ENCODE data around the gene FALEC. TPM values are rescaled to one million over a fixed set of nuclear protein-coding genes. Genes with fewer than 3 reads are reported as not detected.
"Not testable (repeated sequence)": the region's sequence is repeated elsewhere in the genome, so short reads cannot be mapped to it uniquely, and the experiment has no call there.

FALEC gene
- total and polyA plus RNA-seq, 3 experiments from 2014 or later: not detected

DNA sequence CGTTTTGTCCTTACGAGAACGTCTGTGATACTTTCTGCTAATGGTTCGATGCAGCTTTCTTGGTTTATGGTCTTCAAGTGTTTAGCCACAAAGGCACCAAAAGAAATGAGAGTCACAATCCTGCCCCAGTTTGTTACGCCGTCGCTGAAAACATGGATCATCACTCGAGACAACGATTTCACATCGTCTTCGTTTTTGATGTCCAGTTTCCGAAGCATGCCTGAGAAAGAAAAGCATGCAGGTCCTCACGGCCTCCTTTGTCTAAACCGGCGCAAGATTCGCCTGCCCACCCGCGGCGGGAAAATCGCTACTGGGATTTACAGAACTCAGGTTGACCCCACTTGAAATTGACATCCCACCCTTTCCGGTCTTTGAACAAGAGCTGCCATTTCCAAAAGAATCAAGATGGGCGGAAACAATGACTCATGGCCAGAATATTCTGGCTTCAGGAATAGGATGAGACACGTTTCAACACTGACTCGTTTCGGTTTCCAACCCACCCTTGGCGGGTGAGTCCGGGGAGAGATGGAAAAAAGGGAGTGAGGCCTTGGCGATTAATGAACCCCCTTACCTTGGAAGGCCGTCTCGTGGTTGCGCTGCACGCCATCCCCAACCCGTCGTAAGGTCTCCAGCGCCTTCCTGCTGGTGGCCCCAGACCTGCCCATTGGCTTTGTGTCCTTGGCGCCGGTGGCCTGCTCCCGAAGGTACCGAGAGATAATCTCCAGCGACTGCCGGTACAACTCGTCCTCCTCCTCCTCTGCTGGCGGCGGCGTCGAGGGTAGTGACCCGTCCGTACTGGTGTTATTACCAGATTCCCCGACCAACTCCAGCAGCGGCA is 62.9 kb downstream of the FALEC start:
- H3K4me1 ChIP-seq (ENCODE audit: insufficient read depth, low read length): peaks cover 10% of the 10 kb centered on the region
- H3K27me3 ChIP-seq (ENCODE audit: insufficient read depth, low read length, poor library complexity, severe bottlenecking): no peaks in the 10 kb centered on the region
- no peaks in the 10 kb centered on the region for H3K9me3 ChIP-seq (ENCODE audit: low read length)
- peak overlapping the region; percentile 94 to 99 (median 97) for H3K27ac Mint-ChIP-seq
- peak overlapping the region; percentile 99 for H3K27ac ChIP-seq (ENCODE audit: low read depth, low read length)
- H3K4me3 Mint-ChIP-seq: peak overlapping the region; percentile 96 to 100 (median 99)
- ChIA-PET CTCF (interaction anchor here (0.9 to 16.7 kb wide), 4 partner anchors 9 to 51 kb away, joined by 3 to 325 read pairs (median 35); partner anchors contain the start of gene ENSA), POLR2A (interaction anchor here (0.6 to 12.5 kb wide), 12 partner anchors 8 to 933 kb away, joined by 4 to 486 read pairs (median 10); partner anchors contain the start of genes CGN, CTSS, ENSA and RPRD2)
- peak; percentile 10 to 65 (median 45) for DNase-seq
- peaks cover 51% of the 10 kb centered on the region for H3K36me3 ChIP-seq (ENCODE audit: insufficient read depth, low read length)
- peaks cover 37 to 47% (median 47%) of the 10 kb centered on the region in 3 donors for H3K4me1 Mint-ChIP-seq
- H3K4me3 ChIP-seq (ENCODE audit: low read length): peak overlapping the region; percentile 68
- H3K9me3 Mint-ChIP-seq: peaks cover 0 to 4% (median 4%) of the 10 kb centered on the region in 5 donors
- peaks cover 47 to 57% (median 48%) of the 10 kb centered on the region in 3 donors for H3K36me3 Mint-ChIP-seq
- peaks cover 0 to 18% of the 10 kb centered on the region in 2 donors for H3K27me3 Mint-ChIP-seq

GRCh38 chr1:150579110-150579944 is 63.8 kb downstream of the FALEC start, which contains the start of gene MCL1:
MCL1 (minus strand) TSS chr1:150579610; CDS start chr1:150579530, 80 bp downstream.
- peaks cover 0 to 4% (median 4%) of the 10 kb centered on the region in 5 donors for H3K9me3 Mint-ChIP-seq
- H3K27ac Mint-ChIP-seq: peak within 1 kb of the TSS; percentile 94 to 100 (median 98)
- peak within 1 kb of the TSS; percentile 96 to 100 (median 99) for H3K4me3 Mint-ChIP-seq
- Histone ChIP-seq H3K9me3 (ENCODE audit: low read length) (no peaks in the 10 kb centered on the region), H3K27ac (ENCODE audit: low read depth, low read length) (peak within 1 kb of the TSS; percentile 99), H3K36me3 (ENCODE audit: insufficient read depth, low read length) (peaks cover 47% of the 10 kb centered on the region), H3K27me3 (ENCODE audit: insufficient read depth, low read length, poor library complexity, severe bottlenecking) (no peaks in the 10 kb centered on the region), H3K4me3 (ENCODE audit: low read length) (peak within 1 kb of the TSS; percentile 76), H3K4me1 (ENCODE audit: insufficient read depth, low read length) (peaks cover 6% of the 10 kb centered on the region)
- CTCF ChIA-PET: interaction anchor here (1.1 to 16.7 kb wide), 9 partner anchors 10 to 50 kb away, joined by 3 to 325 read pairs (median 5); partner anchors contain the start of gene ENSA
- POLR2A ChIA-PET: interaction anchor here (0.6 to 12.5 kb wide), 16 partner anchors 9 to 692 kb away, joined by 3 to 486 read pairs (median 6); partner anchors contain the start of genes CTSS, ENSA, GOLPH3L and RPRD2
- DNase-seq: peak; percentile 74 to 93 (median 84)
- H3K27me3 Mint-ChIP-seq: peaks cover 0 to 18% of the 10 kb centered on the region in 2 donors
- peaks cover 44 to 50% (median 47%) of the 10 kb centered on the region in 3 donors for H3K36me3 Mint-ChIP-seq
- H3K4me1 Mint-ChIP-seq: peaks cover 32 to 40% (median 39%) of the 10 kb centered on the region in 3 donors

GRCh38 chr1:150579945-150580642 is 64.5 kb downstream of the FALEC start:
- POLR2A ChIA-PET: interaction anchor here (0.6 to 12.5 kb wide), 16 partner anchors 10 to 693 kb away, joined by 3 to 486 read pairs (median 6); partner anchors contain the start of genes CTSS, ENSA, GOLPH3L and RPRD2
- H3K36me3 Mint-ChIP-seq: peaks cover 37 to 42% (median 40%) of the 10 kb centered on the region in 3 donors

GRCh38 chr1:150580966-150581365 is 65.4 kb downstream of the FALEC start:
- H3K36me3 Mint-ChIP-seq: peaks cover 30 to 34% (median 31%) of the 10 kb centered on the region in 3 donors
- not testable (repeated sequence) for H3K9me3 Mint-ChIP-seq; H3K9me3 ChIP-seq (ENCODE audit: low read length); H3K4me3 ChIP-seq (ENCODE audit: low read length); H3K4me1 ChIP-seq (ENCODE audit: insufficient read depth, low read length); H3K27me3 ChIP-seq (ENCODE audit: insufficient read depth, low read length, poor library complexity, severe bottlenecking); H3K27ac ChIP-seq (ENCODE audit: low read depth, low read length); DNase-seq
- peak overlapping the region; percentile 18 to 98 (median 96) for H3K27ac Mint-ChIP-seq
- peaks cover 0 to 15% of the 10 kb centered on the region in 2 donors for H3K27me3 Mint-ChIP-seq
- peaks cover 31% of the 10 kb centered on the region for H3K36me3 ChIP-seq (ENCODE audit: insufficient read depth, low read length)
- ChIA-PET CTCF (interaction anchor here (2.2 to 16.7 kb wide), 3 partner anchors 12 to 40 kb away, joined by 18 to 325 read pairs (median 57); no protein-coding TSS in a partner anchor), POLR2A (interaction anchor here (12.5 kb wide), 1 partner anchor 18 kb away, joined by 486 read pairs; no protein-coding TSS in a partner anchor)
- peaks cover 16 to 23% (median 22%) of the 10 kb centered on the region in 3 donors for H3K4me1 Mint-ChIP-seq
- H3K4me3 Mint-ChIP-seq: peak overlapping the region in 5 of 7 donors; percentile 55 to 100 (median 96)

More at GRCh38 chr1:150579945-150580642, 64.5 kb downstream of the FALEC start:
- peak overlapping the region; percentile 99 for H3K27ac ChIP-seq (ENCODE audit: low read depth, low read length)
- no peaks in the 10 kb centered on the region for H3K9me3 ChIP-seq (ENCODE audit: low read length)
- H3K4me1 ChIP-seq (ENCODE audit: insufficient read depth, low read length): no peaks in the 10 kb centered on the region
- peak overlapping the region; percentile 90 to 98 (median 96) for H3K27ac Mint-ChIP-seq
- H3K36me3 ChIP-seq (ENCODE audit: insufficient read depth, low read length): peaks cover 39% of the 10 kb centered on the region
- H3K4me1 Mint-ChIP-seq: peaks cover 25 to 32% (median 31%) of the 10 kb centered on the region in 3 donors
- CTCF ChIA-PET: interaction anchor here (1.1 to 16.7 kb wide), 9 partner anchors 9 to 49 kb away, joined by 3 to 325 read pairs (median 5); partner anchors contain the start of gene ENSA
- peak overlapping the region; percentile 76 for H3K4me3 ChIP-seq (ENCODE audit: low read length)
- peaks cover 0 to 18% of the 10 kb centered on the region in 2 donors for H3K27me3 Mint-ChIP-seq
- DNase-seq: no peak
- no peaks in the 10 kb centered on the region for H3K27me3 ChIP-seq (ENCODE audit: insufficient read depth, low read length, poor library complexity, severe bottlenecking)
- peaks cover 0 to 4% (median 4%) of the 10 kb centered on the region in 5 donors for H3K9me3 Mint-ChIP-seq
- peak overlapping the region; percentile 85 to 100 (median 96) for H3K4me3 Mint-ChIP-seq

GRCh38 chr1:150581437-150581836 is 65.9 kb downstream of the FALEC start:
- H3K27me3 ChIP-seq (ENCODE audit: insufficient read depth, low read length, poor library complexity, severe bottlenecking); DNase-seq; H3K4me3 Mint-ChIP-seq; H3K9me3 Mint-ChIP-seq; H3K4me1 ChIP-seq (ENCODE audit: insufficient read depth, low read length); H3K4me3 ChIP-seq (ENCODE audit: low read length); H3K27ac ChIP-seq (ENCODE audit: low read depth, low read length); H3K9me3 ChIP-seq (ENCODE audit: low read length): not testable (repeated sequence)
- peaks cover 0 to 15% of the 10 kb centered on the region in 2 donors for H3K27me3 Mint-ChIP-seq
- H3K36me3 Mint-ChIP-seq: peaks cover 25 to 29% (median 27%) of the 10 kb centered on the region in 3 donors
- ChIA-PET POLR2A (interaction anchor here (12.5 kb wide), 1 partner anchor 18 kb away, joined by 486 read pairs; no protein-coding TSS in a partner anchor), CTCF (interaction anchor here (2.2 to 16.7 kb wide), 3 partner anchors 12 to 40 kb away, joined by 18 to 325 read pairs (median 57); no protein-coding TSS in a partner anchor)
- H3K4me1 Mint-ChIP-seq: peaks cover 15 to 20% (median 20%) of the 10 kb centered on the region in 3 donors
- peak overlapping the region in 2 of 8 donors; percentile 50 to 94 for H3K27ac Mint-ChIP-seq
- H3K36me3 ChIP-seq (ENCODE audit: insufficient read depth, low read length): peaks cover 26% of the 10 kb centered on the region

DNA sequence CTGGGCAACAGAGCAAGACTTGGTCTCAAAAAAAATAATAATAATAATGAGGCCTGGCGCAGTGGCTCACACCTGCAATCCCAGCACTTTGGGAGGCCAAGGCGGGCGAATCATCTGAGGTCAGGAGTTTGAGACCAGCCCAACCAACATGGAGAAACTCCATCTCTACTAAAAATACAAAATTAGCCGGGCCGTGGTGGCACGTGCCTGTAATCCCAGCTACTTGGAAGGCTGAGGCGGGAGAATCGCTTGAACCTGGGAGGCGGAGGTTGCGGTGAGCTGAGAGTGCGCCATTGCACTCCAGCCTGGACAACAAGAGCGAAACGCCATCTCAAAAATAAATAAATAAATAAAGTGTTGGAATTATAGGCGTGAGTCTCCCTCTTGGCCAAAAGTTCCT is 66.4 kb downstream of the FALEC start:
- not testable (repeated sequence) for H3K27ac ChIP-seq (ENCODE audit: low read depth, low read length); DNase-seq; H3K9me3 ChIP-seq (ENCODE audit: low read length); H3K27me3 ChIP-seq (ENCODE audit: insufficient read depth, low read length, poor library complexity, severe bottlenecking); H3K4me3 Mint-ChIP-seq; H3K4me1 ChIP-seq (ENCODE audit: insufficient read depth, low read length); H3K4me3 ChIP-seq (ENCODE audit: low read length); H3K9me3 Mint-ChIP-seq
- Mint-ChIP-seq H3K36me3 (peaks cover 21 to 24% (median 22%) of the 10 kb centered on the region in 3 donors), H3K4me1 (peaks cover 15 to 20% (median 20%) of the 10 kb centered on the region in 3 donors), H3K27ac (peak overlapping the region in 2 of 8 donors; percentile 43 to 51), H3K27me3 (peaks cover 0 to 15% of the 10 kb centered on the region in 2 donors)
- H3K36me3 ChIP-seq (ENCODE audit: insufficient read depth, low read length): peaks cover 21% of the 10 kb centered on the region
- POLR2A ChIA-PET: interaction anchor here (12.5 kb wide), 1 partner anchor 18 kb away, joined by 486 read pairs; no protein-coding TSS in a partner anchor
- CTCF ChIA-PET: interaction anchor here (6.3 to 16.7 kb wide), 2 partner anchors 13 to 20 kb away, joined by 57 to 325 read pairs; no protein-coding TSS in a partner anchor
